Neural crest cell (in vitro differentiated cells): ENCODE data around the gene PTPN13. TPM values are rescaled to one million over a fixed set of nuclear protein-coding genes. Genes with fewer than 3 reads are reported as not detected.

Source experiments
- DNase-seq: peaks from one replicate; pipeline ENCODE4 v3.0.0; 2021; ENCODE audit warnings: low read depth, mixed read lengths, low spot score
- H3K27ac Mint-ChIP-seq: one replicate; pipeline ENCODE4 v1.8.0; 2021; ENCODE audit warnings: mild to moderate bottlenecking, mixed read lengths; ENCODE audit not compliant: unreplicated experiment
- H3K27me3 Mint-ChIP-seq: 2 replicates; pipeline ENCODE4 v1.8.0; 2021; ENCODE audit warnings: low read depth, mild to moderate bottlenecking, mixed read lengths
- H3K36me3 Mint-ChIP-seq: 2 replicates; pipeline ENCODE4 v1.8.0; 2021; ENCODE audit warnings: low read depth, mild to moderate bottlenecking, mixed read lengths
- H3K4me1 Mint-ChIP-seq: 2 replicates; pipeline ENCODE4 v1.8.0; 2021; ENCODE audit warnings: mixed read lengths
- H3K4me3 Mint-ChIP-seq: one replicate; pipeline ENCODE4 v1.8.0; 2021; ENCODE audit warnings: mild to moderate bottlenecking, mixed read lengths
- H3K9me3 Mint-ChIP-seq: 2 replicates; pipeline ENCODE4 v1.8.0; 2021; ENCODE audit warnings: mixed read lengths
- CTCF ChIP-seq: fragments of 200-600 bp; sonication (generic); conservative IDR thresholded peaks from 2 replicates; pipeline ENCODE4 v1.5.0; 2021; ENCODE audit warnings: antibody characterized with exemption, mild to moderate bottlenecking
- total RNA-seq: library from RNA; stranded (reverse); gene quantifications from 2 replicates; pipeline ENCODE4 v1.2.1, GENCODE V29; 2021

PTPN13 gene
- total RNA-seq, 1 donor from 2014 or later: 65.6 TPM

- no peak for TF ChIP-seq CTCF
- DNase-seq: no peak
- Mint-ChIP-seq H3K27me3 (no peaks in the 10 kb centered on the region), H3K4me1 (peaks cover 8% of the 10 kb centered on the region), H3K36me3 (no peaks in the 10 kb centered on the region), H3K4me3 (no peak overlapping the region), H3K27ac (no peak overlapping the region), H3K9me3 (no peaks in the 10 kb centered on the region)
These were observed 240.8 kb downstream of the PTPN13 start for GRCh38 chr4:86834901-86835300.

DNA sequence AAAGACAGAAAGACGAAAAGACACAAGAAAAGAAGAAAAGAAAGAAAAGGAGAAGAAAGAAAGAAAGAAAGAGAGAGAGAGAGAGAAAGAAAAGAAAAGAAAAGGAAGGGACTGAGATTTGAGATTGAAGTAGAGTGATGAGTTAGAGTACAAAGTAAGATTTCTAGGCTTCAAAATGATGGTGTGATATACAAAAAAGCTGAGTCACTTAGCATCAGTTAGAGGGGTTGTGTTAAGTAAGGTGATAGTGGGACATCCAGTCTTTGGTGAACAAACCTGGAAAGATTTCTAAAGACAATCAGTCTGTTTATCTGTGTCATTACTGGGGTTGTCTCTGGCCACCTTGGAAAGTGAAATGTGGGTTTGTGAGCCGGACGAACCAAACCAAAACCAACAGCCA is 241.6 kb downstream of the PTPN13 start:
- DNase-seq: no peak
- no peaks in the 10 kb centered on the region for H3K9me3 Mint-ChIP-seq
- no peaks in the 10 kb centered on the region for H3K36me3 Mint-ChIP-seq
- H3K27ac Mint-ChIP-seq: peak overlapping the region; percentile 17
- no peak for TF ChIP-seq CTCF
- peaks cover 8% of the 10 kb centered on the region for H3K4me1 Mint-ChIP-seq
- no peak overlapping the region for H3K4me3 Mint-ChIP-seq
- H3K27me3 Mint-ChIP-seq: no peaks in the 10 kb centered on the region

GRCh38 chr4:86837691-86838503 is 243.8 kb downstream of the PTPN13 start:
- Mint-ChIP-seq H3K4me1 (no peaks in the 10 kb centered on the region), H3K4me3 (no peak overlapping the region), H3K9me3 (no peaks in the 10 kb centered on the region), H3K36me3 (no peaks in the 10 kb centered on the region), H3K27ac (no peak overlapping the region), H3K27me3 (no peaks in the 10 kb centered on the region)
- TF ChIP-seq CTCF: no peak
- DNase-seq: no peak

DNA sequence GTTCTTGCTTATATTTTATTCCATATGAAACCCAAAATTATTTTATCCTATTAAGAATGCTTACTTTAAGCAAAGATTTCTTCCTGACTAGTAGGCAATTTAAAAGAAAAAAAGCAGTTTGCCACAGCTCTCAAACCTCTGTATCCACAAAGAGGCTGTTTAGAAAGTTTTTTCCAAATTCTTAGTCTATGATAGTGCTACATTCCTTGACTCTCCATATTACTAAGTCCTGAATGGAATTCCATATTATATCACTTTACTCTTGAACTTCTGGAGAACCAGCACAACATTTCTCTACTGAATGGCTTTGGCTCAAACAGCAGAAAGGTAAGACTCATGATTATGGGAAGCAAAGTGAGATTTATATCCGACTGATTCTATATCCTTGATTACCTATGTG is 246.7 kb downstream of the PTPN13 start:
- no peak for DNase-seq

GRCh38 chr4:86841309-86841708 is 247.2 kb downstream of the PTPN13 start:
- TF ChIP-seq CTCF: no peak

More for the DNA sequence above, 246.7 kb downstream of the PTPN13 start:
- no peak overlapping the region for H3K27ac Mint-ChIP-seq
- peaks cover 6% of the 10 kb centered on the region for H3K9me3 Mint-ChIP-seq
- no peaks in the 10 kb centered on the region for H3K27me3 Mint-ChIP-seq
- no peak for TF ChIP-seq CTCF
- H3K4me1 Mint-ChIP-seq: peaks cover 4% of the 10 kb centered on the region
- no peak overlapping the region for H3K4me3 Mint-ChIP-seq
- no peaks in the 10 kb centered on the region for H3K36me3 Mint-ChIP-seq

More at GRCh38 chr4:86841309-86841708, 247.2 kb downstream of the PTPN13 start:
- no peak for DNase-seq
- no peaks in the 10 kb centered on the region for H3K36me3 Mint-ChIP-seq
- no peak overlapping the region for H3K27ac Mint-ChIP-seq
- H3K27me3 Mint-ChIP-seq: no peaks in the 10 kb centered on the region
- peaks cover 6% of the 10 kb centered on the region for H3K9me3 Mint-ChIP-seq
- H3K4me1 Mint-ChIP-seq: peaks cover 4% of the 10 kb centered on the region
- no peak overlapping the region for H3K4me3 Mint-ChIP-seq
